IMR-90 (cell line): ENCODE results near the gene NOL4L. TPM values are rescaled to one million over a fixed set of nuclear protein-coding genes. Genes with fewer than 3 reads are reported as not detected.

ENCODE experiments used
- ATAC-seq: fragments of 200-7000 bp; cut with Tn5 transposase; 2 replicates; pipeline ENCODE4 v1.9.1; 2020; ENCODE audit warnings: low read depth, mild to moderate bottlenecking, moderate library complexity
- BruUV-seq: library from RNA; stranded (reverse); fragments of 400-500 nt; replicated peaks from 2 replicates; lab custom pipeline; 2021; lab: Mats Ljungman, UMichigan
- CTCF ChIA-PET: fragments of 300-600 bp; formaldehyde crosslinking; extraction: SDS; loops from one replicate; lab custom pipeline; 2021; ENCODE audit warnings: antibody characterized with exemption; lab: Yijun Ruan, JAX
- POLR2A ChIA-PET: fragments of 300-600 bp; sonication (Branson Sonifier 250); formaldehyde crosslinking; loops from one replicate; lab custom pipeline; 2022; ENCODE audit warnings: antibody characterized with exemption; ENCODE audit not compliant: unreplicated experiment; lab: Charles Lee
- DNase-seq: peaks from one replicate; pipeline ENCODE4 v3.0.0; 2013
- H2AFZ ChIP-seq: replicated peaks from 2 replicates; pipeline ENCODE3; 2013; ENCODE audit warnings: low read length, mild to moderate bottlenecking; ENCODE audit not compliant: poor library complexity
- H2AK5ac ChIP-seq: 2 replicates; pipeline ENCODE4 v1.6.1; 2013; ENCODE audit warnings: low read depth, low read length, inconsistent platforms
- H2AK9ac ChIP-seq: replicated peaks from 2 replicates; pipeline ENCODE3; 2013; ENCODE audit warnings: mild to moderate bottlenecking, low read depth, low read length, moderate library complexity; ENCODE audit not compliant: poor library complexity
- H2BK120ac ChIP-seq: 2 replicates; pipeline ENCODE4 v1.6.1; 2013; ENCODE audit warnings: low read depth, low read length, inconsistent platforms
- H2BK15ac ChIP-seq: 3 replicates; pipeline ENCODE4 v1.6.1; 2013; ENCODE audit warnings: low read depth, low read length, inconsistent platforms
- H2BK20ac ChIP-seq: 2 replicates; pipeline ENCODE4 v1.6.1; 2013; ENCODE audit warnings: low read depth, mild to moderate bottlenecking, inconsistent platforms, low read length, moderate library complexity
- H2BK5ac ChIP-seq: 2 replicates; pipeline ENCODE4 v1.6.1; 2013; ENCODE audit warnings: mild to moderate bottlenecking, low read depth, low read length, inconsistent platforms; ENCODE audit not compliant: poor library complexity, severe bottlenecking
- H3K14ac ChIP-seq: replicated peaks from 2 replicates; pipeline ENCODE4 v1.6.1; 2013; ENCODE audit warnings: low read depth, low read length, inconsistent platforms
- H3K18ac ChIP-seq: 2 replicates; pipeline ENCODE4 v1.6.1; 2013; ENCODE audit warnings: low read depth, low read length, control low read depth
- H3K23ac ChIP-seq: 2 replicates; pipeline ENCODE4 v1.6.1; 2013; ENCODE audit warnings: low read depth, low read length, inconsistent platforms
- H3K27ac ChIP-seq: 2 replicates; pipeline ENCODE4 v1.5.1; 2013; ENCODE audit warnings: mild to moderate bottlenecking, control low read depth, low read length; ENCODE audit not compliant: insufficient read depth
- H3K27me3 ChIP-seq: 2 replicates; pipeline ENCODE4 v1.6.1; 2013; ENCODE audit warnings: low read length; ENCODE audit not compliant: control insufficient read depth, insufficient read depth
- H3K36me3 ChIP-seq: 2 replicates; pipeline ENCODE4 v1.6.1; 2013; ENCODE audit warnings: low read length, mixed read lengths; ENCODE audit not compliant: control insufficient read depth, insufficient read depth
- H3K4ac ChIP-seq: 2 replicates; pipeline ENCODE4 v1.6.1; 2013; ENCODE audit warnings: low read depth, low read length, inconsistent platforms
- H3K4me1 ChIP-seq: 2 replicates; pipeline ENCODE4 v1.6.1; 2013; ENCODE audit warnings: low read length, mixed read lengths; ENCODE audit not compliant: control insufficient read depth, insufficient read depth
- H3K4me2 ChIP-seq: 2 replicates; pipeline ENCODE4 v1.6.1; 2013; ENCODE audit warnings: low read depth, mild to moderate bottlenecking, control low read depth, low read length, moderate library complexity
- H3K4me3 ChIP-seq: 2 replicates; pipeline ENCODE4 v1.5.1; 2013; ENCODE audit warnings: low read depth, mild to moderate bottlenecking, control low read depth, low read length, moderate library complexity; ENCODE audit not compliant: insufficient read depth
- H3K56ac ChIP-seq: 2 replicates; pipeline ENCODE4 v1.6.1; 2013; ENCODE audit warnings: low read length, inconsistent platforms; ENCODE audit not compliant: insufficient read depth; ENCODE audit errors: extremely low read depth
- H3K79me1 ChIP-seq, 2 experiments: 2 replicates each; pipeline ENCODE4 v1.6.1; 2013; ENCODE audit warnings: low read length in 2 of 2, inconsistent platforms in 1 of 2, low read depth in 1 of 2
- H3K9ac ChIP-seq: 2 replicates; pipeline ENCODE4 v1.6.1; 2013; ENCODE audit warnings: low read depth, low read length, control low read depth
- H3K9me1 ChIP-seq: 2 replicates; pipeline ENCODE4 v1.6.1; 2013; ENCODE audit warnings: low read length, inconsistent platforms; ENCODE audit not compliant: insufficient read depth
- H3K9me3 ChIP-seq: 2 replicates; pipeline ENCODE4 v1.6.1; 2013; ENCODE audit warnings: low read length; ENCODE audit not compliant: control insufficient read depth, insufficient read depth
- H4K20me1 ChIP-seq: 2 replicates; pipeline ENCODE4 v1.6.1; 2013; ENCODE audit warnings: low read length, inconsistent platforms; ENCODE audit not compliant: insufficient read depth
- H4K5ac ChIP-seq: 2 replicates; pipeline ENCODE4 v1.6.1; 2013; ENCODE audit warnings: mild to moderate bottlenecking, low read depth, low read length, control low read depth
- H4K8ac ChIP-seq, 2 experiments: 2 replicates each; pipeline ENCODE4 v1.6.1; 2013; ENCODE audit warnings: low read depth in 2 of 2, low read length in 2 of 2, control low read depth in 1 of 2, inconsistent platforms in 1 of 2
- H4K91ac ChIP-seq: 2 replicates; pipeline ENCODE4 v1.6.1; 2013; ENCODE audit warnings: low read depth, low read length, inconsistent platforms; ENCODE audit not compliant: insufficient read depth
- BHLHE40 ChIP-seq: fragments of 150-350 bp; IDR thresholded peaks from 2 replicates; pipeline ENCODE4 v1.6.1; 2016; ENCODE audit warnings: mild to moderate bottlenecking, low read depth, low read length
- CEBPB ChIP-seq: IDR thresholded peaks from 2 replicates; pipeline ENCODE4 v1.6.1; 2012; ENCODE audit warnings: low read depth, low read length, improper control_type of control experiment
- CHD1 ChIP-seq: IDR thresholded peaks from 2 replicates; pipeline ENCODE4 v1.6.1; 2012; ENCODE audit warnings: low read depth, low read length, improper control_type of control experiment
- CTCF ChIP-seq: conservative IDR thresholded peaks from 2 replicates; pipeline ENCODE4 v1.5.1; 2012; ENCODE audit warnings: mild to moderate bottlenecking, low read depth, low read length, improper control_type of control experiment
- ELK1 ChIP-seq: fragments of 150-350 bp; IDR thresholded peaks from 2 replicates; pipeline ENCODE4 v1.6.1; 2016; ENCODE audit warnings: low read depth, mild to moderate bottlenecking, low read length, moderate library complexity, borderline replicate concordance
- FOS ChIP-seq: fragments of 150-350 bp; IDR thresholded peaks from 2 replicates; pipeline ENCODE4 v1.6.1; 2016; ENCODE audit warnings: low read depth, low read length
- MAFK ChIP-seq: IDR thresholded peaks from 2 replicates; pipeline ENCODE4 v1.6.1; 2012; ENCODE audit warnings: low read depth, low read length, improper control_type of control experiment
- MAZ ChIP-seq: IDR thresholded peaks from 2 replicates; pipeline ENCODE4 v1.6.1; 2012; ENCODE audit warnings: low read depth, mild to moderate bottlenecking, low read length, improper control_type of control experiment, moderate library complexity, borderline replicate concordance
- MXI1 ChIP-seq: IDR thresholded peaks from 2 replicates; pipeline ENCODE4 v1.6.1; 2012; ENCODE audit warnings: low read depth, mild to moderate bottlenecking, low read length, moderate library complexity, borderline replicate concordance
- NFE2L2 ChIP-seq: fragments of 150-350 bp; IDR thresholded peaks from 2 replicates; pipeline ENCODE4 v1.6.1; 2016; ENCODE audit warnings: low read depth, mild to moderate bottlenecking, low read length
- POLR2A ChIP-seq: IDR thresholded peaks from 2 replicates; pipeline ENCODE4 v1.6.1; 2012; ENCODE audit warnings: mild to moderate bottlenecking, low read depth, low read length
- RAD21 ChIP-seq: IDR thresholded peaks from 2 replicates; pipeline ENCODE4 v1.6.1; 2012; ENCODE audit warnings: low read length, improper control_type of control experiment
- RCOR1 ChIP-seq: IDR thresholded peaks from 2 replicates; pipeline ENCODE4 v1.6.1; 2012; ENCODE audit warnings: mild to moderate bottlenecking, low read length, improper control_type of control experiment; ENCODE audit not compliant: insufficient replicate concordance
- RFX5 ChIP-seq: IDR thresholded peaks from 2 replicates; pipeline ENCODE4 v1.8.0; 2012; ENCODE audit warnings: low read depth, mild to moderate bottlenecking, low read length, moderate library complexity
- SMC3 ChIP-seq: fragments of 150-350 bp; IDR thresholded peaks from 2 replicates; pipeline ENCODE4 v1.6.1; 2016; ENCODE audit warnings: low read depth, mild to moderate bottlenecking, antibody characterized with exemption, low read length, moderate library complexity
- USF2 ChIP-seq: fragments of 150-350 bp; IDR thresholded peaks from 2 replicates; pipeline ENCODE4 v1.6.1; 2017; ENCODE audit warnings: mild to moderate bottlenecking, antibody characterized with exemption, low read length, low read depth
- WGBS, 2 experiments: methylation state at CpG; one replicate each; pipeline versions ENCODE4 v1.1.5 to v1.1.7; 2013; ENCODE audit warnings: missing lambda C conversion rate in 2 of 2; ENCODE audit not compliant: insufficient read length in 1 of 2; ENCODE audit errors: extremely low coverage in 2 of 2; 5-methylcytosine and 5-hydroxymethylcytosine counted together
- dilution Hi-C: fragments of 300-500 bp; cut with HindIII; formaldehyde crosslinking; loops from one replicate; pipeline ENCODE4 v1.14.3; 2018; ENCODE audit warnings: low sequenced_read_pairs; ENCODE audit not compliant: unreplicated experiment
- in situ Hi-C: fragments of 300-500 bp; cut with MboI; formaldehyde crosslinking; loops from 3 replicates; pipeline ENCODE4 v1.14.3; 2019; ENCODE audit warnings: low sequenced_read_pairs, inconsistent platforms, mixed read lengths
- intact Hi-C: fragments of 100-400 bp; cut with micrococcal nuclease; formaldehyde crosslinking; loops from 2 replicates; pipeline ENCODE4 v1.10.0; 2022
- polyA plus RNA-seq, 3 experiments: library from polyadenylated mRNA; depleted of rRNA; stranded (reverse); fragments of >200 nt; gene quantifications; 2 replicates each; pipeline ENCODE4 v1.2.3, GENCODE V29; 2012; ENCODE audit warnings: low replicate concordance in 1 of 3
- total RNA-seq: library from RNA; depleted of rRNA; stranded (reverse); fragments of >200 nt; gene quantifications from 2 replicates; pipeline ENCODE4 v1.2.3, GENCODE V29; 2012

NOL4L gene
- total and polyA plus RNA-seq, 2 of the 4 experiments (the other 2 are of a cell fraction): 4.7 to 13.3 TPM

- no peak overlapping the region for H3K27ac ChIP-seq
- no peak overlapping the region for H4K91ac ChIP-seq
- H3K27me3 ChIP-seq: peaks cover 38% of the 10 kb centered on the region
- H3K9ac ChIP-seq: no peak overlapping the region
- ATAC-seq (no peak), DNase-seq (no peak)
- no peak overlapping the region for H2AK9ac ChIP-seq
- no TSS peak for BruUV-seq
- H3K56ac ChIP-seq: no peak overlapping the region
- intact Hi-C loops: no loop called here
- H2BK15ac ChIP-seq: no peak overlapping the region
- no peaks in the 10 kb centered on the region for H3K9me3 ChIP-seq
- no peaks in the 10 kb centered on the region for H4K20me1 ChIP-seq
- in situ Hi-C loops: no loop called here
- WGBS, 2 experiments: 63% methylated on average over 2 of the region's 6 CpGs; no CpG with 5 or more reads in 1 of the 2 experiments
- no peak overlapping the region for H4K8ac ChIP-seq
- no peak overlapping the region for H2BK120ac ChIP-seq
- peaks cover 4% of the 10 kb centered on the region; the same call in 1 of the 2 replicates for H3K9me1 ChIP-seq
- no peak overlapping the region for H2BK5ac ChIP-seq
- no peak overlapping the region for H4K5ac ChIP-seq
- H3K23ac ChIP-seq: no peak overlapping the region
- ChIA-PET CTCF (interaction anchor here (0.6 kb wide), 1 partner anchor 12 kb away, joined by 5 read pairs; no protein-coding TSS in a partner anchor), POLR2A (no interaction called here)
- dilution Hi-C loops: no loop called here
- H2AFZ ChIP-seq: no peak overlapping the region
- H2BK20ac ChIP-seq: no peak overlapping the region
- H3K79me1 ChIP-seq: no peaks in the 10 kb centered on the region
- H3K18ac ChIP-seq: no peak overlapping the region
- no peak overlapping the region for H3K14ac ChIP-seq
- H3K4me1 ChIP-seq: peaks cover 4% of the 10 kb centered on the region; the same call in 1 of the 2 replicates
- H2AK5ac ChIP-seq: no peak overlapping the region
- no peak overlapping the region for H3K4ac ChIP-seq
- no peak overlapping the region for H3K4me3 ChIP-seq
- no peaks in the 10 kb centered on the region for H3K36me3 ChIP-seq
- no peak overlapping the region for H3K4me2 ChIP-seq
- no peak for TF ChIP-seq MAZ
- no peak for TF ChIP-seq SMC3
- no peak for TF ChIP-seq MAFK
- TF ChIP-seq MXI1: no peak
- TF ChIP-seq CEBPB: no peak
- TF ChIP-seq RAD21: no peak
- TF ChIP-seq NFE2L2: no peak
- no peak for TF ChIP-seq USF2
- no peak for TF ChIP-seq BHLHE40
- TF ChIP-seq FOS: no peak
- TF ChIP-seq CHD1: no peak
- no peak for TF ChIP-seq RFX5
- no peak for TF ChIP-seq ELK1
- no peak for TF ChIP-seq POLR2A
- no peak for TF ChIP-seq RCOR1
- no peak for TF ChIP-seq CTCF
Observed at GRCh38 chr20:32533732-32534131, 51.4 kb downstream of the NOL4L start.
